ENCODE measurements around the gene PLD2. TPM values are rescaled to one million over a fixed set of nuclear protein-coding genes. Genes with fewer than 3 reads are reported as not detected.

The PLD2 gene, protein sequence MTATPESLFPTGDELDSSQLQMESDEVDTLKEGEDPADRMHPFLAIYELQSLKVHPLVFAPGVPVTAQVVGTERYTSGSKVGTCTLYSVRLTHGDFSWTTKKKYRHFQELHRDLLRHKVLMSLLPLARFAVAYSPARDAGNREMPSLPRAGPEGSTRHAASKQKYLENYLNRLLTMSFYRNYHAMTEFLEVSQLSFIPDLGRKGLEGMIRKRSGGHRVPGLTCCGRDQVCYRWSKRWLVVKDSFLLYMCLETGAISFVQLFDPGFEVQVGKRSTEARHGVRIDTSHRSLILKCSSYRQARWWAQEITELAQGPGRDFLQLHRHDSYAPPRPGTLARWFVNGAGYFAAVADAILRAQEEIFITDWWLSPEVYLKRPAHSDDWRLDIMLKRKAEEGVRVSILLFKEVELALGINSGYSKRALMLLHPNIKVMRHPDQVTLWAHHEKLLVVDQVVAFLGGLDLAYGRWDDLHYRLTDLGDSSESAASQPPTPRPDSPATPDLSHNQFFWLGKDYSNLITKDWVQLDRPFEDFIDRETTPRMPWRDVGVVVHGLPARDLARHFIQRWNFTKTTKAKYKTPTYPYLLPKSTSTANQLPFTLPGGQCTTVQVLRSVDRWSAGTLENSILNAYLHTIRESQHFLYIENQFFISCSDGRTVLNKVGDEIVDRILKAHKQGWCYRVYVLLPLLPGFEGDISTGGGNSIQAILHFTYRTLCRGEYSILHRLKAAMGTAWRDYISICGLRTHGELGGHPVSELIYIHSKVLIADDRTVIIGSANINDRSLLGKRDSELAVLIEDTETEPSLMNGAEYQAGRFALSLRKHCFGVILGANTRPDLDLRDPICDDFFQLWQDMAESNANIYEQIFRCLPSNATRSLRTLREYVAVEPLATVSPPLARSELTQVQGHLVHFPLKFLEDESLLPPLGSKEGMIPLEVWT
- total RNA-seq = 49.3 and 52.2 TPM in 2 replicates
- long read RNA-seq, transcript PLD2-201 (25 exons, 3,503 nt) = major isoform, 18 of 30 reads
- long read RNA-seq, partial matches to known transcripts = 5 of 30 reads
- long read RNA-seq, other reads (novel, unspliced or antisense) = 5 of 30 reads

DNA sequence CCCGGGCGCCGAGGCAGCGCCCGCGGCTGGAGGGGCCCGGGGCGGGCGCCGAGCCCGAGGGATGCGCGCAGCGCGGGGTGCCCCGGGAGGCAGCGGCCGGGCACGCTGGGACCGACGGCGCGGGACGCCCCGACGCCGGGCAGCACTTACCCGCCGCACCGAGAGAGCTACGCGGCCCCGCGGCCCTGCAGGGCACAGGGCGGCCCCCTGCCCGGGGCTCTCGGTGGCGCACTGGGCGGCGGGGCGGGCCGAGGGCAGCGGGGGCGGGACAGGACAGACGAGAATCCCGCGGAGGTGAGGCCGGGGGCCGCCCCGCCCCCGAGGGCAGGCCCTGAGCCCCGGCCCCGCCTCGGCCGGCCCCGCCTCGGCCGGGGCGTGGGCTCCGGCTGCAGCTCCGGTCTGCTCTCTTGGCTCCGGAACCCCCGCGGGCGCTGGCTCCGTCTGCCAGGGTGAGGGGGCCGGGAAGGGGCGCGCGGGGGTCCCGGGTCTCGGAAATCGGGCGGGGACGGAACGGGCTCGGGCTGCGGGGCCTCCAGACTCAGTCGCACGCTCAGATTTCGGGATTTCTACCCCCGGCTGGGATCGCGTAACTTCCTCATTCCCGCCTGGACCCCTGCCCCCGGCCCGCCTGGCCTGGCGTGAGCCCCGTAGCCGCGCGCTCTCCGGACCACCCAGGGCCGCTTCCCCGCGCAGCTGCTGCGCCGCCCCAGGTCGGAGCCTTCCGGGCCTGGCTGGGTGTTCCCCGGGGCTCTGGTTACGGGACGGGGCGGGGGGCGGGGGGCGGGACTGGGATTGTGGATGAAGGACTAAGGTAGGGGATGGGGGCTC is at the start of gene PLD2:
Gene PLD2 (plus strand): TSS at position 376 of the 828 bp plus-strand sequence. CDS start 621 bp downstream, outside the sequence.
- H3K4me3 Mint-ChIP-seq (ENCODE audit: unreplicated experiment) = peak within 1 kb of the TSS; percentile 79
- H3K27ac Mint-ChIP-seq (ENCODE audit: unreplicated experiment) = peak within 1 kb of the TSS; percentile 44
- DNase-seq (ENCODE audit: extremely low spot score, unreplicated experiment) = peak; percentile 91
- H3K27me3 Mint-ChIP-seq (ENCODE audit: unreplicated experiment) = no peaks in the 10 kb centered on the region
- H3K4me1 Mint-ChIP-seq (ENCODE audit: unreplicated experiment) = peaks cover 21% of the 10 kb centered on the region
- TF ChIP-seq, protein P1, sequence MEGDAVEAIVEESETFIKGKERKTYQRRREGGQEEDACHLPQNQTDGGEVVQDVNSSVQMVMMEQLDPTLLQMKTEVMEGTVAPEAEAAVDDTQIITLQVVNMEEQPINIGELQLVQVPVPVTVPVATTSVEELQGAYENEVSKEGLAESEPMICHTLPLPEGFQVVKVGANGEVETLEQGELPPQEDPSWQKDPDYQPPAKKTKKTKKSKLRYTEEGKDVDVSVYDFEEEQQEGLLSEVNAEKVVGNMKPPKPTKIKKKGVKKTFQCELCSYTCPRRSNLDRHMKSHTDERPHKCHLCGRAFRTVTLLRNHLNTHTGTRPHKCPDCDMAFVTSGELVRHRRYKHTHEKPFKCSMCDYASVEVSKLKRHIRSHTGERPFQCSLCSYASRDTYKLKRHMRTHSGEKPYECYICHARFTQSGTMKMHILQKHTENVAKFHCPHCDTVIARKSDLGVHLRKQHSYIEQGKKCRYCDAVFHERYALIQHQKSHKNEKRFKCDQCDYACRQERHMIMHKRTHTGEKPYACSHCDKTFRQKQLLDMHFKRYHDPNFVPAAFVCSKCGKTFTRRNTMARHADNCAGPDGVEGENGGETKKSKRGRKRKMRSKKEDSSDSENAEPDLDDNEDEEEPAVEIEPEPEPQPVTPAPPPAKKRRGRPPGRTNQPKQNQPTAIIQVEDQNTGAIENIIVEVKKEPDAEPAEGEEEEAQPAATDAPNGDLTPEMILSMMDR (IDR thresholded peaks at IDR 0.05) = no peak
- peaks cover 10% of the 10 kb centered on the region for H3K36me3 Mint-ChIP-seq (ENCODE audit: unreplicated experiment)
- no peaks in the 10 kb centered on the region for H3K9me3 Mint-ChIP-seq (ENCODE audit: unreplicated experiment)

DNA sequence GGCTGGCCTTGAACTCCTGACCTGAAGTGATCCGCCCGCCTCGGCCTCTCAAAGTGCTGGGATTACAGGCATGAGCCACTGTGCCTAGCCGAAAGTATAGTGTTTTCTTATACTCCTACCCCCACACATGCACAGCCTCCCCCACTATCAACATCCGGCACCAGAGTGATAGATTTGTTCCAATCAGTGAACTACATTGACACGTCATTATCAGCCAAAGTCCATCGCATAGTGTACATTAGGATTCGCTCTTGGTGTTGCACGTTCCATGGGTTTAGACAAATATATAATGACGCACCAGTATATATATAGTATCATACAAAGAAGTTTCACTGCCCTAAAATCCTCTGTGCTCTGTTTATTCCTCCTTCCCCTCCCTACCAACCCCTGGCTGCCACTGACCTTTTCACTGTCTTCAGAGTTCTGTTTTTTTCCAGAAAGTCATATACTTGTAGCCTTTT is 47.1 kb upstream of the PLD2 start:
- no peaks in the 10 kb centered on the region for H3K9me3 Mint-ChIP-seq (ENCODE audit: unreplicated experiment)
- TF ChIP-seq, protein P1 (IDR thresholded peaks at IDR 0.05) = no peak
- peaks cover 40% of the 10 kb centered on the region for H3K27me3 Mint-ChIP-seq (ENCODE audit: unreplicated experiment)
- H3K27ac Mint-ChIP-seq (ENCODE audit: unreplicated experiment) = no peak overlapping the region
- no peaks in the 10 kb centered on the region for H3K4me1 Mint-ChIP-seq (ENCODE audit: unreplicated experiment)
- no peak for DNase-seq (ENCODE audit: extremely low spot score, unreplicated experiment)
- no peaks in the 10 kb centered on the region for H3K36me3 Mint-ChIP-seq (ENCODE audit: unreplicated experiment)
- no peak overlapping the region for H3K4me3 Mint-ChIP-seq (ENCODE audit: unreplicated experiment)

DNA sequence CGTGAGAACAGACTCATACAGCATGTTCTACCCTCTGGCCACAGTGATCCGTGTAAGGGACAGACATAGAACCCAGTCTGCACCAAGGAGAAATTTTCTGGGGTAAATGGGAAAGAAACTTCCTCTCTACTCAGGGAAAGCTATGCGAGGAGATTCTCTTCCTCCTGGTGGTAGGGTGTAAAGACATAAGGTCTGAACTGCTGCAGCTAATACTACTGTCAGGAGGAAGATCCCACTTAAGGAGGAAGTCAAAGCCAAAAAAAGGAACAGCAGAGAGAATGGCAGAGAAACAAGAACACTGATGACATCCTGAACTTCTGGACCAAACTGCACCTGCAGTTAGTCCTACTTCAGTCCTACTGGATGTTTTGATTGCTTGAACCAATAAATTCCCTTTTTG is 42.4 kb upstream of the PLD2 start:
- H3K4me1 Mint-ChIP-seq (ENCODE audit: unreplicated experiment) = no peaks in the 10 kb centered on the region
- DNase-seq (ENCODE audit: extremely low spot score, unreplicated experiment) = no peak
- no peak overlapping the region for H3K27ac Mint-ChIP-seq (ENCODE audit: unreplicated experiment)
- TF ChIP-seq, protein P1 (IDR thresholded peaks at IDR 0.05) = no peak
- H3K36me3 Mint-ChIP-seq (ENCODE audit: unreplicated experiment) = no peaks in the 10 kb centered on the region
- peaks cover 19% of the 10 kb centered on the region for H3K27me3 Mint-ChIP-seq (ENCODE audit: unreplicated experiment)
- H3K9me3 Mint-ChIP-seq (ENCODE audit: unreplicated experiment) = no peaks in the 10 kb centered on the region
- H3K4me3 Mint-ChIP-seq (ENCODE audit: unreplicated experiment) = no peak overlapping the region

DNA sequence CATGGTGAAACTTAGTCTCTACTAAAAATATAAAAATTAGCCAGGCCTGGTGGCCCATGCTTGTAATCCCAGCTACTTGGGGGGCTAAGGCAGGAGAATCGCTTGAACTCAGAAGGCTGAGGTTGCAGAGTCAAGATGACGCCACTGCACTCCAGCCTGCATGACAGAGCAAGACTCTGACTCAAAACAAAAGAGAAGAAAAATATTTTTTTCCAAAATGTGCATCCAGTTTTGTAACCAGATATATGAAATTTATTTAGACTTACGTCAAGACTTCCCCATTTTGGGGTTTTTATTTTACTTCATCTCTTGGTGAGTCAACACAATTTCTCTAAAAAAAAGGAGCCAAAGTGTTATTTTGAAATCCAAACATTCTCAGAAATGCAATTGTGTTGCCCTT is 40.8 kb upstream of the PLD2 start:
- Mint-ChIP-seq H3K4me3 (ENCODE audit: unreplicated experiment) (no peak overlapping the region), H3K27ac (ENCODE audit: unreplicated experiment) (no peak overlapping the region), H3K36me3 (ENCODE audit: unreplicated experiment) (no peaks in the 10 kb centered on the region), H3K9me3 (ENCODE audit: unreplicated experiment) (no peaks in the 10 kb centered on the region), H3K4me1 (ENCODE audit: unreplicated experiment) (no peaks in the 10 kb centered on the region), H3K27me3 (ENCODE audit: unreplicated experiment) (peaks cover 12% of the 10 kb centered on the region)
- TF ChIP-seq, protein P1 (IDR thresholded peaks at IDR 0.05) = no peak
- DNase-seq (ENCODE audit: extremely low spot score, unreplicated experiment) = no peak

Data from osteocyte (in vitro differentiated cells).